C4-2B (cell line): ENCODE results near the gene PLAU.
"Not testable (repeated sequence)": the region's sequence is repeated elsewhere in the genome, so short reads cannot be mapped to it uniquely, and the experiment has no call there.

Experiments used
- H3K27ac ChIP-seq: fragments of 450-650 bp; 2 replicates; pipeline ENCODE4 v1.5.1; 2017
- ZFX ChIP-seq: fragments of 450-650 bp; IDR thresholded peaks from 2 replicates; pipeline ENCODE4 v1.6.1; 2017
- TF ChIP-seq, protein P1 (sequence below): fragments of 450-650 bp; conservative IDR thresholded peaks from 2 replicates; pipeline ENCODE4 v1.5.1; 2017; ENCODE audit warnings: mild to moderate bottlenecking

PLAU gene

DNA sequence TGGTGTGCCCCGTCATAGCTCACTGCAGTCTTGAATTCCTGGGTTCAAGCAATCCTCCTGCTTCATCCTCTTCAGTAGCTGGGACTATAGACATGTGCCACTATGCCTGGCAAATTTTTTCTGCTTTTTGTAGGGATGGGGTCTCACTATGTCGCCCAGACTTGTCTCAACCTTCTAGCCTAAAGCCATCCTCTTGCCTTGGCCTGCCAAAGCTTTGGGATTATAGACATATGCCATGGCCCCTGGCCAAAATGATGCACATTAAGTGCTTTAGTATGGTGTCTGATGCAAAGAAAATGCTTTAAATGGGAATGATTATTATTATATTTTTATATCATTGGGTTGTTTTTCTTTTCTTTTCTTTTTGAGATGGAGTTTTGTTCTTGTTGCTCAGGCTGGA lies 53.8 kb downstream of the PLAU start:
- TF ChIP-seq, protein P1, sequence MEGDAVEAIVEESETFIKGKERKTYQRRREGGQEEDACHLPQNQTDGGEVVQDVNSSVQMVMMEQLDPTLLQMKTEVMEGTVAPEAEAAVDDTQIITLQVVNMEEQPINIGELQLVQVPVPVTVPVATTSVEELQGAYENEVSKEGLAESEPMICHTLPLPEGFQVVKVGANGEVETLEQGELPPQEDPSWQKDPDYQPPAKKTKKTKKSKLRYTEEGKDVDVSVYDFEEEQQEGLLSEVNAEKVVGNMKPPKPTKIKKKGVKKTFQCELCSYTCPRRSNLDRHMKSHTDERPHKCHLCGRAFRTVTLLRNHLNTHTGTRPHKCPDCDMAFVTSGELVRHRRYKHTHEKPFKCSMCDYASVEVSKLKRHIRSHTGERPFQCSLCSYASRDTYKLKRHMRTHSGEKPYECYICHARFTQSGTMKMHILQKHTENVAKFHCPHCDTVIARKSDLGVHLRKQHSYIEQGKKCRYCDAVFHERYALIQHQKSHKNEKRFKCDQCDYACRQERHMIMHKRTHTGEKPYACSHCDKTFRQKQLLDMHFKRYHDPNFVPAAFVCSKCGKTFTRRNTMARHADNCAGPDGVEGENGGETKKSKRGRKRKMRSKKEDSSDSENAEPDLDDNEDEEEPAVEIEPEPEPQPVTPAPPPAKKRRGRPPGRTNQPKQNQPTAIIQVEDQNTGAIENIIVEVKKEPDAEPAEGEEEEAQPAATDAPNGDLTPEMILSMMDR: no peak
- TF ChIP-seq ZFX: no peak
- H3K27ac ChIP-seq: no peak overlapping the region

DNA sequence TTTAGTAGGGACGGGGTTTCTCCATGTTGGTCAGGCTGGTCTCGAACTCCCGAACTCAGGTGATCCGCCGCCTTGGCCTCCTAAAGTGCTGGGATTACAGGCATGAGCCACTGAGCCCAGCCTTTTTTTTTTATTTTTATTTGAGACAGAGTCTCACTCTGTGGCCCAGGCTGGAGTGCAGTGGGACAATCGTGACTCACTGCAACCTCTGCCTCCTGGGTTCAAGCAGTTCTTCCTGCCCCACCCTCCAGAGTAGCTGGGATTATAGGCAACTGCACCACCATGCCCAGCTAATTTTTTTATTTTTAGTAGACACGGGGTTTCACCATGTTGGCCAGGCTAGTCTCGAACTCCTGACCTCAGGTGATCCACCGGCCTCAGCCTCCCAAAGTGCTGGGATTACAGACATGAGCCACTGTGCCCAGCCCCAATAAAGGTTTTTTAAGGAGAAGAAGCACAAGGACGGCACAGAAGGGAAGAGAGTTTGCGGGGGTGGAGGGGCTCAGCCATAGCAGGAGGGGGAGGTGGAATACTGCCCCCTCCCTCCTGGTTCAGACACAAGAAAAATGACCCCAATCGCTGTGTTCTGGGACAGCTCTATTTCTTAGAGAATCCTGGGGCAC lies 54.4 kb downstream of the PLAU start:
- not testable (repeated sequence) for H3K27ac ChIP-seq

DNA sequence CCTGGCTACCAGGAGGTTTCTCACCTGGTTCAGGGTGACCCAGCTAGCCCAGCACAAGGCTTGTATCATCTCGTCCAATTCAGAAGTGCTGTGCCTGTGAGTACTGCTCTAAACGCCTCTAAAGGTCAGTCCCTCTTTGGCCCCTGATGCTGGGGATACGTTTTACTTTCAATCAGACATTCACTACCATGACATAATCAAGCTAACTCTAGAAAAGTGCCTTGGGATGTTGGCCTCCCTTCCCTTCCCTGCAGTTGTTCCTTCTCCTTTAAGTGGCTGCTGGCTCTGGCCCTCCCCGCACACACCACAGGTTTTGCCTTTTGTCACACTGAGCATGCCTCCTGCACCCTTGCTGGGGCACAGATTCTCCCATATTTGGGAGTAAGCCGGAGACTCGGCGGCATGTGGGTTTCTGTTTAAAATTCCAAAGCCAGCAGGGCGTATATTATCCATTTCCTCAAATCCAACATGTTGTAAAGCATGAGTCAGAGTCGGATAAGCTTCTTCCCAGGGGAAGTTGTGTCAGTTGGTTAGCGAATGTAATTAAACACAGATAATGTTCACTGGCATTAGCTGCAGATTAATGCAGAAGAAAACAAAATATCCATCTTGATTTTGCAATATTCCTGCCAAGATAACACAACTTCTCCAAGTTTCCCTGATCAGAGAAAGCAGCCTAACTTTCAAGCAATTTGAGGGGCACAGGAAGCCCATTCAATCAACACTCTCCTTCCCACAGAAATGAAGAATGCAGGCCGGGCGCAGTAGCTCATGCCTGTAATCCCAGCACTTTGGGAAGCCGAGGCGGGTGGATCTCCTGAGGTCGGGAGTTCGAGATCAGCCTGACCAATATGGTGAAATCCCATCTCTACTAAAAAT lies 55.2 kb downstream of the PLAU start:
- no peak overlapping the region for H3K27ac ChIP-seq
- TF ChIP-seq ZFX: no peak
- TF ChIP-seq, protein P1: no peak

DNA sequence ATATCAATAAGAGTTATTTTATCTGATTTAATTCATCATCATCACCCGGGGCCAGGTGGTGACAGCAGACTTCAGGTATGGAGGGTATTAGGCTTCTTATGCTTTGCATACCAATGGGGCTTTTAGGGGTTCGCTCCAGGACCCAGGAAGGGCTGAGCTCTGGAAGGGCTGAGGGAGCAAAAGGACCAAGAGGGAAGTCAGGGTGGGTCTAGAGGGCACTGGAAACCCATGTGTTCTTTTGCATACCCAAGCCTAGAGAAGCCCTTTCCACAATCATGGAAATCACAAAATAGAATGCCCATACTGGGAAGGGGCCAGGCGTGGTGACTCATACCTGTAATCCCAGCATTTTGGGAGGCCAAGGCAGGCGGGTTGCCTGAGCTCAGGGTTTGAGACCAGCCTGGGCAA lies 56.1 kb downstream of the PLAU start:
- no peak for TF ChIP-seq ZFX
- TF ChIP-seq, protein P1: no peak
- H3K27ac ChIP-seq: no peak overlapping the region
